NCI-H1105 treated with DMSO at 0.1 percent for 48 hours (cell line): Measurements from ENCODE around the gene LBHD2.

Source experiments
- DNase-seq: peaks from one replicate; lab custom pipeline; 2025; lab: John Stamatoyannopoulos, UW

LBHD2 gene

DNA sequence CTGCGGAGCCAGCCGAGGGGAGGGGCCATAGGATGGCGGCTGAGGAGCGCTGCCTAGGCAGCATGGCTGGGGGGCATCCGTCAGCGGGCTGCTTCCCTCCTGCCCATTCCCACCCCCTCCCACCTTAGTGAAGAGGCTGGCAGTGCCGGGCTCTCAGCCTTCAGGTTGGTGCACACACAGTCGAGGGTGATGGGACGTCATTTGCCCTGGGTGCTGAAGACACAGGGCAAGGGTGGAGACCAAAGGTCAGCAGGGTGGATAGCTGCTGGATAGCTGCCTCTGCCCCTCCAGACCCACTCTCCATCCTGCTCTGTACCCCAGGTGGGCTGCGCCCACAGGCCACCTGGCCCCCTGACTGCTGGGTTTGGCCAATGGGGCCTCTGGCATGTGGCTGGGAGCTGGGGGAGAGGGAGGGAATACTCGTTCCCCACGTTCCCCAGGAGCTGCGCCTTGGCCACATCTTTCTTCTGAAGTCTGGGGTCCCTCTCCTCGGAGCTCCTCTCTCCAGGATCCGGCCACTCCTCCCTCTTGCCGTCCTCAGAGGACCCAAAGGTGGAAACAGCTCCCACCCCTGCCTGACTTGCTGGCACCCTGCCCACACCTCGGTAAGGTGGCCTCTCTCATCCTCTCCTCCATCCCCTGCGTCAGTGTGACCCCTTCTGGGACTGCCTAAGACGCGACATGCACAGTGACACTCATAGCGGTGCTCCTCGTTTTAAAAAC lies 15.5 kb upstream of the LBHD2 start:
- DNase-seq, result no peak

DNA sequence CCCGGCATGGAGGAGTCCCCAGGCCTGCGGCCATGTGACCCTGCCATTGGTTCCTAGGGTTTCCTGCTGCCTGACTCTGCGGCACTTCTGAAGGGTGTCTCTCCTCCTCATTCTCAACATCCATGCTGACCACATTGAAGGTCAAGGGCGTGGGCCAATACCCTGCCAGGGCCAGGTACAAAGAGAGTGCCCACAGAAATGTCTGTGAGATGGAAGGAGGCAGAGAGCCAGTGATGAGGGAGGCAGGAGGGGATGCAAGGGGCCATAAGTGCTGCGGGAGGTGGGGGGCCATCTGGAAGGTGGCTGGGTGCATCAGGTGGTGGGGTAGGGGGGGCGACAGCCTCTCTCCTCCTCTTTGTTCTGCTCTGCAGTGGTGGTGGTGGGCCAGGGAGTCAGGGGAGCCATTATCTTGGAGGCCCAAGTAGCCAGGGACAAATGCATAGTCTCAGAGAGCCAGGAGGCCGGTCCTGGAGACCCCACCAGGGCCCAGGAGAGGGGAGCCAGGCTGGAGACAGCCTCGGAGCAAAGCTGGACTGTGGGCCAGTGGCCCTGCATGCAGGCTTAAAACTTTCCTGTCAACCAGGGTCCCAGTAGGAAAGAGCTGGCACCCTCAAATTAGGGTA lies 13.6 kb upstream of the LBHD2 start:
- DNase-seq, result no peak

DNA sequence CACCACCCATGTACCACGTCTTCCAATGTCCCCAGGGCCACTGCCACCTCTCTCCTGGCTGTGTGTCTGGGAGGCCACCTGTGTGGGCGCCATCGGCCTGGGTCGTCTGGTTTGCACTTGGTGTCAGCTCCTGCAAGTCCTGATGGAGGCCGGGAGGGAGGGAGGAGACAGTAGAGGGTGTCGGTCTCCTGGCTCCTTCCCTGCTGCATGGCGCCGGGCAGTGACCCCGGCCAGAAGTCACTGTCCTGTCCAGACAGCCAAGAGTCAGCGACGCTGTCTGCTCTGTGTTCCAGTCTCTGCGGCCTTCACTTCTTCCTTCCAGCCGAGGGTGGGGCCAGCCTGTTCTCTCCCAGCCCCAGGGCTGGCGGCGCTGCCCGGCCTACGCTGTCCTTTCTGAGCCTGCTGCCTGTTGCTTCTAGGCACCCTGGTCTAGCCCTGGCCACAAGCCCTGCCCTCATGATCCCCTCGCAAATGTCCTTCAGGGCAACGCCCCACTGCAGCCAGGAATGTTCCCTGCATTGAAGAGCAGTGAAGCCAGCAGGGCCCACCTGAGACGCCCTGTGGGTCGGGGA lies 13.0 kb upstream of the LBHD2 start:
- no peak for DNase-seq

DNA sequence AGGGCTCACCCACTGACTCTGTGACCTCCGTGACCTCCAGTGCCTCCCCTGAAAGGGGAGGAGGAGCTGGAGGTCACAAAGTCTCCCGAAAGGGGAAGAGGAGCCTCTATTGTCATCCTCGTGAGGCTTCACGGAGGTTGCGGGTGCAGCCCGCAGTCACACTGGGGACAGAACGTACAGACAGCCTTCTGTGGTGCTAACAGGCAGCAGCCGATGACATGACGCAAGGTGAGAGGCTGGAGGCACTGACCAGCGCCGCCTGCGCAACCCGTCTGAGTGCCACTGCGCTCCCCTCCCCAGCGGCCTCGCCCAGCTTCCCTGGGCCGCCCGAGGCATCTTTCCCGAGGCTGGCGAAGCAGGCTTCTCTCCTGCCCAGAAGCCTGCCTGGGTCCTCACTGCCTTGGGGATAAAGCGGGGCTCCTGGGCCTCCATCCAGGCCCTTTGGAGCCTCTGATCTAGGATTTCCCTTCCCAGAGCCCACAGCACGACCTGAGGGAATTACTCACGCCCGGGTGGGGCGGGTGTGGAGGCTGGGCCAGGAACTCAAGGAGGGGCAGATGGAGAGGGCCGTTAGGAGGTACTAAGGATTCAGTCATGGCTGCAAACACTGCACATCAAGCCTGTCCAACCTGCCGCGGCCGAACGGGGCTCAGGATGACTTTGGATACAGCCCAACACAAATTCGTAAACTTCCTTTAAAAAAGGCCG lies 12.3 kb upstream of the LBHD2 start:
- no peak for DNase-seq

DNA sequence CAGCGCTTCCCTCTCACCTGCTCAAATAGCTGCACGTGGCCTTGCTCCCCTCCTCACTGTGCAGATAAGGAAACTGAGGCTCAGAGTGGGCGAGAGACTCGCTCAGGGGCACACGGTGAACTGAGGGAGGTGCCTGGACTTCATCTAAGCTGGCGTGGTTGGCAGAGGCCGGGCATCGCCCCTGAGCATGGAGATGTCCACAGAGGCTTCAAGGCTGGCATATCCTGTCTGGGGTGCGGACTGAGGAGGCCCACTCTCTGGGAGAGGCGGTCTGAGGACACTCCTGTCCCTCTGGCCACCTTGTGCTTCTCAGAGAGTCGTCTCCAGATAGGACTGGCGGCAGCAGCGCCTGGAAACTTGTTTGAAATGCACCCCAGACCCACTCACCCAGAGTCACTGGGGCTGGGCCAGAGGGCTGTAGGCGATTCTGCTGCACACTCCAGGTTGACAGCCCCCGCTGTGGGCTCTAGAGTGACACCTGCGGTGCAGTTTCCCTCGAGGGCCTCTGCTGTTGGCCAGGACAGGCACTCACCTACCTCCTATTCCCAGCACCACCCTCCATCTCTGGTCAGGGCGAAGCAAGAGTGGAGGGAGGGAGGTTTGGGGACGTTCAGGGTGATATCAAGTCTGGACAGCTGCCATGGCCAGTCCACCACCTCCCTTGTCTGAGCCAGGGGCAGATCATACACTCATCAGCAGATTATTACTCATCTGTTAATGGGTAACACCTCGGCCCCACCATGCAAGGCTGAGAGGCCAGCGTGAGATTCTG lies 11.2 kb upstream of the LBHD2 start:
- DNase-seq, result no peak

DNA sequence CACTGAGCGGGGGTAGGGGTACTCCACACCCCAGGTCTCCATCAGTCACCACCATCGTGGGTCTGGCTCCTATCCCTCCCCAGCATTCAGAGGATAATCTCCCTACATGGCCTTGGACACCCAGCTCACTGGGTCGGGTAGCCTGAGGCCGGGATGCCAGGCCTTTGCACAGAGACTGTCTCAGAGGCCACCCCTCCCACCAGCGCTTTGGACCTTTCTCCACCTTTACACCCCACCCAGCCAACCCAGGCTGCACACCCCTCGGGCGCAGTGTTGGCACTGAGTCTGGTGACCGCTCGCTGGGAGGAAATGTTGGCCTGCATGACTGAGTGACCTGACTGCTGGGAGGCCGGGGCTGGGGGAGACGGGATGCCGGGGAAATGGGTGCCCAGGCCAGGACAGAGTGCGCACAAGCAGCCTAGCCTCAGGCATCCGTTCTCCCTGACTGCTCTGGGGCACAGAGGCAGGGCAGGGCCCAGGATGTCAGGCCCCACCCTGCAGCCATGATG lies 10.6 kb upstream of the LBHD2 start:
- no peak for DNase-seq

DNA sequence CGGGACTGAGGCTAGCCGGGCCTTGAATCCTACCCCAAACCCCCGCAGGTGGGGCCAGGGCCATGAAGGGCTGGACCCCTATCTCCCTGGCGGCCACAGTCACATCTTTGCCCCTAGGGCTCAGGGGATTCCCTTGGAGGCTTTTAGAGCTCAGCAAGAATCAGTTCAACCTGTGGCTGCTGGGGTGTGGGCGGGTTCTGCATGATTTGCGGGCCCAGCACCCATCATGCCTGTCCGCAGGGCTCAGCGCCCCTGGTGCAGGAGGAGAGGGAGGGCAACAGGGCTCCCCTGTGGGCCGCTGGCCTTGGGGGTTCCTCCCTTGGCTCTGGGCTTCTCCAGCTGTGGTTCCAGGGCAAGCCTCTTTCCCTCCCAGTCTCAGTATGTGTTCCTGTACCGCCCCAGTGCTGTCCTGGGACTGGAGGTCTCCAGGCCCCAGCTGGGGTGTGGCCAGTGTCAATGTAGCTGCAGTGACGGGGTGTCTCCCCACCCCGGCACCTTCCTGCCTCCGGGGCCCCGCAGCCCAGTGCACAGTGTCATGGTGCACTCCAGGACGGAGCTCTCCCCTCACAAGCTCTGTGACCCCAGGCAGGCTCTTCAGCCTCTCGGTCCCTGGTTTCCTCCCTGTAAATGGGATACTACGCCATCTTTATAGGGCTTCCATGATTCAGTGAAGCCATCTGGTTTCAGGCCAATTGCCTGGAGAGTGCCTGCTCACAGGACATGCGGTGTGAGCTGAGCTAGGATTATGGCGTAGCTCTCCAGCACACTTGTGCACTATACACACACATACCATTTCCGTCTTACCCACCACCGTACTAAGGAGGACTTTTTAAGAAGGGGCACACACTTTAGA lies 9.9 kb upstream of the LBHD2 start:
- no peak for DNase-seq

DNA sequence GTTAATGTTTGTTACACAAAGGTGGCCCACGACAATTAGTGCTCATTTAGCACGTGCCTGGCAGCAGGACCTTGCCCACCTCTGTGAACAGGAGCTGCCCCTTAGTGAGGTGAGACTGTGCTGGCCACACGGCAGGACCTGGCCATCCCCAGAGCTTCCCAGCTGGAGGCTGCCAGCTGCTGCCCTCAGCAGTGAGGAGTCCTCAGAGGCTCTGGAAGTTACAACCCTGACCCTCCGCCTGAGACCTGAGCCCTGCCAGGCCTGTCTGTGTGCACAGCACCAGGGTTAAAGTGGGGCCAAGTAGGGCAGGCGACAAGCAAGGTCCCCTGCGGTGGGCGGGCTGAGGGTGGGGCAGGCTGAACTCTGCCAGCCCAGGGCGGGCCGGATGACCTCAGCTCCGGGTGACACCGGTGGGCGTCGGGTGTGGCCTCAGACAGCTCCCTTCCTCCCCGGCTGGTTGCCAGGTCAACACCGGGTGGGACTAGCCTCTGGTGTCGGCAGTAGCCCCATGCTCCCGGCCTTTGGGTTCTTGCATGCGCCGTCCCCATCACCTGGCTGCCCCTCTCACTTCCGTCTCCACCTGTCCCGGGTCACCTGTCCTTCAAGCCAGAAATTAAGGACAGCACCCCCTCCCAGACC lies 9.2 kb upstream of the LBHD2 start:
- DNase-seq, result no peak

DNA sequence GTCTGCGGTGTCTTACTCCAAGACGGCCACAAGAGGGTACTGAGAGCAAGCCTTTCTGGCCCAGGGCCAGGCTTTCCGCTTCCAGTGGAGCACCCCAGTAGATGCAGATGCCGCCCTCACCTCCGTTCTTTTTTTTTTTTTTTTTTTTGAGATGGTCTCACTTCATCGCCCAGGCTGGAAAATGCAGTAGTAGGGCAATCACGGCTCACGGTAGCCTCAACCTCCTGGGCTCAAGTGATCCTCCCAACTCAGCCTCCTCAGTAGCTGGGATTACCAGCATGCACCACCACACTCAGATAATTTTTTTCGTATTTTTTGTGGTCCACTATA lies 5.6 kb upstream of the LBHD2 start:
- peak; percentile 91 for DNase-seq

DNA sequence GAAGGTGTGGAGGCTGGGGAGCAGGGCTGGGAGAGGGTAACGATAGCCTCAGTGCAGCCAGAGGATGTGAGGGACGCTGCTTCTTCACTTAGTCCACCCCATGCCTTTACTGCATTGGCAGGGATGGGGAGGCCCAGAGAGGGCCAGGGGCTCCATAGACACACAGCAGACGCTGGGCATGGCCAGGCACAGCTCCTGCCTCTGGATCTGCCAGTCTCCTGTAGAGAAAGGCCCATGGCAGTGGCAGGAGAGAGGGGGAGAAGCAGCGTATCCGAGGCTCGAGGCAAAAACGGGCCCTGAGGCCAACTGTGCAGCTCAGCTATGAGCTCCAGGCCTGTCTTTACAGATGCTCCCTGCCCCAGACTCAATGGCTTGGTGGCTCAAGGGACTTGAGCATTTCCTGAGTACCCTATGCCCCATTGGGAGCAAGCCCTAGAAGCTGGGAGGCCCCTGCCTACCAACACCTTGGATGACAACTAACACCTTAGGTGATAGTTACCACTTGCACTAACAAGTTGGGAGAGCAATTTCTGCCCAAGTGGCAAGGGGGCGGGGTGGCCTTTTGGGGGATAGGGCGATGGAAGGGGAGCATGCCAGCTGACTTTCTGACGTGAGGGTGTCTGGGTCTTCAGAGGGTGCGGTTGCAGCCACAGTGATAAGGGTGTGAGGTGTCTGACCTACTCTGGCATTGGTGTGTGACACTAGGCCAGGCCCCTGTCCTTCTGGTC lies 5.0 kb upstream of the LBHD2 start:
- no peak for DNase-seq

DNA sequence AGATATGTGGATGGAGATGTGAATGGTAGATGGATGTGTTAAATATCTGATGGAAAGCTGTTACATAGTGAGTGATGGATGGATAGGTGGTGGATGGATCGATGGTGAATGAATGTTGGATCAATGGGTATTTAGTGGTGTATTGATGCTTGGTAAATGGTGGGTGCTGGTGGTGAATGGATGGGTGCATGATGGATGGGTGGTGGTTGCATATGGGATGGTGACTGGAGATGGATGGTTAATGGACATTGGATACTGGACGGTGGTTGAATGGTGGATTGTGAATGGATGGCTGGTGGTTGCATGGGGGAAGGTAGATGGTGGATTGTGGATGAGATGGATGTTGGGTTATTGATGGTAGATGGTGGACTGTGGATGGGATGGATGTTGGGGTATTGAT lies 2.1 kb upstream of the LBHD2 start:
- DNase-seq, result no peak

DNA sequence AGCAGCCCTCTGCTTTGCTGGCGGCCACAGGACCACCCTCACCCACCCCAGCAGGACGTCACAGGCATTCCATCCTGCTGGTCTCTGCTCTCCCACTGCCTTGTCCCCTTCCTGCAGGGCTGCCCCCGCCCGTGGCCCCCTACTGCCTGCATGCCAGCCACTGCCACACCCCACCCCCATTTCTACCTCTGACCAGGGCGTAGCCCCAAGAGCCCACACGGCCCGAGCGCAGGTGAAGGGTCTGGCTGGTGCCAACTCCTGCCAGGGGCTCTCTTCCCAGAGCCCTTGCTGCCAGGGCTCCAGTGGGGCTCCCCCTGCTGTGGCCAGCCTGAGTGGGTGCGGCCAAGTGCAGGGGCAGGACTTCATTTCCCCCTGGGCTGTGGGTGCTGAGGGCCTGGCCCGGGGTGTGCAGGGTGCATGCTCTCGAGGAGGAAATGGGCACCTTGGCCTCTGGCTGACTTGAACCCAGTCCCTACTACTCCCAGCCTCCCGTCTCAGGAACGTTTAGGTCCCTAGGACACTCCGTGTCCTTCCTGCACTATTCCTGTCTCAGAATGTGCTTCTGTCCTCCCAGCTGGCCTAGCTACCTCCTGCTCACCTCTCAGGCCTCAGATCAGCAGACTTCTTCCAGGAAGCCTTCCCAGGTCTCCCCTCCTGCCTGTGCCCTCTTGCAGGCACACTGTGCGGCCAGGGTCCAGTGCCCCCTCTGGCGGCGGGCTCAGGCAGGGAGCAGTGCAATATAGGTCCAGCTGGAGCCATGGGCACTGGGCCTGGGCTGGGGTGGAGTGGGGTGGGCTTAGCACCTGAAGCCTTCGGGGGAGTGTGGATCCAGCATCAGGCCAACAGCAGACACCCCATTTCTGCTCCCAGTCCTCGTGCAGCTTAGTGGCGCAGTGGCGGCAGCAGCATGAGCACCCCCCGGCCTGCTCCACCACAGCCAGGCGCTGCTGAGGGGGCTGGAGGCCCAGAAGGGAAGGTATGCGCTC lies 1.4 kb downstream of the LBHD2 start:
- DNase-seq, result no peak

DNA sequence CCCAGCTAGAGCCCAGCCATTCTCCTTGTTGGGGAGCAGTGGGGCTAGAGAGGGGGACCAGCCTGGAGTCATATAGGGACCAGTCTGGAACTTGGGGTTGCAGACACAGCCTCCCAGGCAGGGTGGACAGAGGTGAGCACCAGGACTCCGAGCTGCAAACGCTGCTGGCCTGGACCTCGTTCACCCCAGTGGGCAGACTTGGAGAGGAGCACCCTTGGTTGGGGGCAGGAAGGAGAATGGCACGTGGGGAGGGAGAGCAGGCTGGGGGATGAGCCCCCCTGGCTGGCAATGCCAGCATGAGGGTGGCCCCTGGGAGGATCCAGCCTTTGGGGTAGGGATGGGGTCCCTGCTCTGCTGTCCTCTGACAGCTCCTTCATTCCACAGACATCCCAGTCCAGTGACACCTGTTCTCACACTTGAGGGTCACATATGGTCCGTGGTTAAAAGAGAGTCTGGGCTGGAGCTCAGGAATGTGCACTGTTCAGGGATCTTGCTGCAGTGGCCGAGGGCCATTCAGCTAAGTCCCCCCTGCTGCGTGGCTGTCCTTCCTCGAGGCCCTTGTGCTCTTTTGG lies 2.8 kb downstream of the LBHD2 start:
- no peak for DNase-seq

DNA sequence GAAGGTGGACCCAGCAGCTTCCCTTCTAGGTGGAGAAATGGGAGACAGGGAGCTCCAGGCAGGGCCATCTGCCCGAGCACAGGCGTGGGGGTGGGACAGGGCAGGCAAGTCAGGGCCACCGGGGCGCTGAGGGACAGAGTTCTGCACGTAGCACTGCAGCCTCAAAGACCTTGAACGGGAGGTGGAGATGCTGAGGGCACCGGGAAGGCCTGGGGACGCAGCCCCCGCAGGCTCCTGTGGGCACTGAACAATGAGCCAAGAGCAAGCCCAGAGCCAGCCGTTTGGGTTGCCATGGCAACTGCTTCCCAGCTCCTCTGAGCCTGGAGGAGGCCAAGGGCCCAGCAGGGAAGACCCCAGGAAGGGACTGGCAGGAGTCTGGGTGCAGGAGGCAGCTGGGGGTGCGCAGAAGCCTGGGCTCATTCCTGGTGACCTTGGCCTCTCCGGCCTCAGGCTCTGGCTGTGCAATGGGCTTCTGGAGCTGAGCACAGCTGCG lies 3.4 kb downstream of the LBHD2 start:
- peak; percentile 16 for DNase-seq

DNA sequence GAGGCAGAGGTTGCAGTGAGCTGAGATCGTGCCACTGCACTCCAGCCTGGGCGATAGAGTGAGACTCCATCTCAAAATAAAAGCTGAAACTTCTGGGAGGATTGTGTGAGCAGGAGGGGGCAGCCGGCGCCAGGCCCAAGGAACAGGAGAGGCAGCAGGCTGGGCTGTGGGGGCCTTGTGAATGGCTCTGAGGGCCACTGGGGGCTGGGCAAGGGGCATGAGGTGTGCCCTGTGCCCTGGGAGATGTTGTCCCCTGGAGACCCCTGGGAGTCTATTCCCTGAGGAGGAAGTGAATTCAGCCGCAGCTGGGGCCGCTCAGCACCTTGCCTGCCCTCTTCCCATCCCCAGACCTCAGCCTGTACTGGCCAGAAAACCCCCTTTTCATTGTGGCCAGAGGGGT lies 4.9 kb downstream of the LBHD2 start:
- no peak for DNase-seq

DNA sequence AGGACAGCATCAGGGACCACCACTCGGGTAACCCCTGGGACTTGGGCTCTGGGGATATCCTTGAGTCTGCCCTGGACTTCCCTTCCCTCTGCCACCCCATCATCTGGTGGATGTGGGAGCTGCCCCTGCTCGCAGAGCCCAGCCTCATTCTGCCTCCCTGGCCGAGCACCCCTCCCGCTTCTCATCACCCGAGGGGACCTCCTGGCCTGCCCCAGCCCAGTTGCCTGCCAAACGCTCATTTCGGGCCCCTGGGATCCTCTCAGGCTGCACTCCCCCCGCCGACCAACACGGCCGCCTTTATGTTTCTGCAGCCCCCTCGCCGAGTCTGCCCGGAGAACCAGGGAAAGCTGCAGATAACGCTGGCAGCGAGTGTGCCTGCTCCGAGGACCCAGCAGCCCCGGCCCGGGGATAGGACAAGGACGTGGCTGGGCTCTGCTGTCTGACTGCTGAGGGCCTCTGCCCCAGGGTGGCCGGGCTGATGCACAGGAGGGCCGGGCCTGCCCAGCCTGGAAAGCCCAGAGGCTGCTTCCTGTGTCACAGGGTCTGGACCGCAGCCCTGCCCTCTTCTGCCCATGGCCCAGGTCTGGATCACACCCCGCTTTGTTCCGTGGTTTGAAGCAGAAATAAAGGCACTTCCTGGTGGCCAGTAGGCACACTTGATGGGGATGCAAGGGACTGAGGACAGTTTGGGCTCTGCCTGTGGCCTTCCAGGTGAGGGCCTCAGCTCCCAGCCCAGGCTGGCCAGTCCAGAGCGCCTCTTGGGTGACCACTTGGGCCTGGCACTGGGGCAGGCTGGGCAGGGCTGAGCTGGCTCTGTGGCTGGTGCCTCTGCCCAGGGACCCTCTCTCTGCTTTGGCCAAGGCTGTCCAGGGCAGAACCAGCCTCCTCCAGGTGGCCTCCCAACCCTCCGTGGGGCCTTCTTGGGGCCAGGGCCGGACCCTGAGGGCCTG lies 5.7 kb downstream of the LBHD2 start:
- no peak for DNase-seq

DNA sequence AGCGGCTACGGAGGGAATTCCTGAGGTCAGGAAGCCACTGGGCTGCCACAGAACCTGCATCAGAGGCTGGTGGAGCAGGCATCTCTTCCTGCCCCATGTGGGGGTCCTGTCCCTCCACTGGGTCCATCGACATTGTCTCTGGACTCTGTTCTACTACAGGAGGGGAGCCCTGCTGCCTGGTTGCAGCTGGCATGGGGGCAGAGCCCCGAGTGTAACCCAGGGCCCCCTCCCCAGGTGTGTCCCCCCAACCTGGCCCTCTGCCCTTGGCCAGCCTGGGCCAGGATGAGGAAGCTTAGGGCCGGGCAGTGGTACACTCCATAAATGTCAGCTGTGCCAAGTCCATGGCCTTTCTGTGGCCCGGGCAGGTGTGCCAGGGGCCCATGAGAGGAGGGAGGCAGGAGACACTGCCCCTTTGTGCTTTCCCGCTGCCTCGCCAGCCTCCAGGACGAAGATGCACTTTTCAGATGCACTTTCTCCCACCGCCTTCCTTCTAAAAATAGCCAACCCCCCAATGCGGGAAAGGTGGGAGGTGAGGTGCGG lies 6.5 kb downstream of the LBHD2 start:
- no peak for DNase-seq
